ENCODE data around the gene ERC2.

The ERC2 gene

GRCh38 chr3:55795746-55796145 is 672.5 kb downstream of the ERC2 start:
- DNase-seq (ENCODE audit: low read depth, low spot score): no peak

- DNase-seq (ENCODE audit: low read depth, low spot score): no peak
Observed at GRCh38 chr3:55795296-55795695, 673.0 kb downstream of the ERC2 start.

DNA sequence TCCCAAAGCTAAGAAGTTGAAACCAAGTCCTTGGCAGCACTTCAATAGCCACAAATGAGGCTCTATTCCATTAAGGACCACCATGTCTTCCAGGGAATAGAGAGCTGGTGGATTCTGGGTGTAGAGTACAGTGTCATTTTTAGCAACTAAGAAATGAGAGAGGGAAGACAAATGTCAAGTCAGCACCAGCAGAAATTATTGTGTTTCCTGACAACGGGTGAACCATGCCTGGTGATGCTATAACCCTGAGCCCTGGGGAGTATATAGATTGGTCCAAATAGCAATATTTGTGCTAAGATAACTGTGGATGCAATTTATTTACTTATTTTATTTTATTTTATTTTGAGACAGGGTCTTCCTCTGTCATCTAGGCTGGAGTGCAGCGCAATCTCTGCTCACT is 675.5 kb downstream of the ERC2 start:
- no peak for DNase-seq (ENCODE audit: low read depth, low spot score)

DNA sequence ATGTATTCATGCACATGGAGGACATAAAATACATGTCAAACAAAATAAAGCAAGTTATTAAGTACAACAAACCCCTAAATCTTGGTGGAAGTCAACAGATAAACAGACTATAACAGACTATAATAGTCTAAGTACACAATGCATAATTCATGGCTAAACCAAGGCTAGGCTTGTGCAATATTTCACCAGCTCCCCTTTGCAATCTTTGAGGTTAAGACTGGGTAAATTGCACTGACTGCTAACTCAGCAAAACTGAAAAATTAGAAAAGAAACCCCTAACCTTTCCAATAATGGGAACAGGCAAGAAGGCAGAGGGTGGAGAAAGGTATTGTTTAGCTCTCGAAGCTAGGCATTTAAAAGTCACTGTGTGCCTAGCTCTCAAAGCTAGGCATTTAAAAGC is 676.3 kb downstream of the ERC2 start:
- no peak for DNase-seq (ENCODE audit: low read depth, low spot score)

- DNase-seq (ENCODE audit: low read depth, low spot score): no peak
Observed at GRCh38 chr3:55790596-55791350, 677.5 kb downstream of the ERC2 start.

GRCh38 chr3:55789516-55789915 is 678.8 kb downstream of the ERC2 start:
- DNase-seq (ENCODE audit: low read depth, low spot score): no peak

GRCh38 chr3:55782807-55783206 is 685.5 kb downstream of the ERC2 start:
- DNase-seq (ENCODE audit: low read depth, low spot score): no peak

DNA sequence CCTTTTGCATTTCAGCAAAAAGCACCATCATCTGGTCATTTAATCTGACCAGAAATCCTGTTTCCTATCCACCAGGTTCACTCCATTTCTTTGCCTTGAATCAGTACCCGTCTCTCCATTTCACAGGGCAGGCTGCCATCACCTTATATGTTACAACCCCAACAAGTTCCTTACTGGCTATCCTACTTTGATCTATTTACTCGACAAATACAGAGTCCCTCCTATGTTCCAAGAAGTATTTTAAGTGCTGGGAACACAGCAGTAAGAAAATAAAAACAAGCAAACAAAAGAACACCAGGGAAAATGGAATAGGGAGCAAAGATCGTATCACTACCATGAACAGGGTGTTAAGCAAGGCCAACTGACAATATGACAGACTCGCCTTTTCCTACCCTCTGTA is 685.9 kb downstream of the ERC2 start:
- DNase-seq (ENCODE audit: low read depth, low spot score): no peak

GRCh38 chr3:55780913-55781312 is 687.4 kb downstream of the ERC2 start:
- DNase-seq (ENCODE audit: low read depth, low spot score): no peak

GRCh38 chr3:55779543-55779942 is 688.7 kb downstream of the ERC2 start:
- no peak for DNase-seq (ENCODE audit: low read depth, low spot score)

GRCh38 chr3:55775366-55776154 is 692.7 kb downstream of the ERC2 start:
- DNase-seq (ENCODE audit: low read depth, low spot score): no peak

GRCh38 chr3:55774856-55775255 is 693.4 kb downstream of the ERC2 start:
- DNase-seq (ENCODE audit: low read depth, low spot score): no peak

- DNase-seq (ENCODE audit: low read depth, low spot score): no peak
Observed at GRCh38 chr3:55771503-55771902, 696.8 kb downstream of the ERC2 start.

DNA sequence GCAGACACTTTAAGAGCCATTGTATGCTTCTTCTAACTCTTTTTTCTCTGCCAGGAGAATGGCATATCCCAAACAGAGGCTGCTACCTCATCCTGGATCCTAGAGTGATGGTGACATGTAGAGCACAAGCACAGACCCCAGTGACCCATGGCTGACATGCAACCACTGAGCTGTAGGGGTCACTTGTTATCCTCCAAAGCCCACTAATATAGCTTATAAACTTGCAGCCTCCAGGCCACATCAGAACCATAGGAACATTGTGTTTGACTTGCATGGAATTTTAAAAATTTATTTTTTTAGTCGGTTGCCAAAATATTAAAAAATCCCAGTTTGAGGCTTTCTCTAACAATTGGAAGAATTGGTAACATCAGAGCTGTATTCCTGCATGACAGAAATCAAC is 698.2 kb downstream of the ERC2 start:
- no peak for DNase-seq (ENCODE audit: low read depth, low spot score)

GRCh38 chr3:55766753-55767152 is 701.5 kb downstream of the ERC2 start:
- DNase-seq (ENCODE audit: low read depth, low spot score): no peak

- no peak for DNase-seq (ENCODE audit: low read depth, low spot score)
Observed at GRCh38 chr3:55765906-55766701, 702.2 kb downstream of the ERC2 start.

- DNase-seq (ENCODE audit: low read depth, low spot score): no peak
Observed at GRCh38 chr3:55765398-55765797, 702.9 kb downstream of the ERC2 start.

DNA sequence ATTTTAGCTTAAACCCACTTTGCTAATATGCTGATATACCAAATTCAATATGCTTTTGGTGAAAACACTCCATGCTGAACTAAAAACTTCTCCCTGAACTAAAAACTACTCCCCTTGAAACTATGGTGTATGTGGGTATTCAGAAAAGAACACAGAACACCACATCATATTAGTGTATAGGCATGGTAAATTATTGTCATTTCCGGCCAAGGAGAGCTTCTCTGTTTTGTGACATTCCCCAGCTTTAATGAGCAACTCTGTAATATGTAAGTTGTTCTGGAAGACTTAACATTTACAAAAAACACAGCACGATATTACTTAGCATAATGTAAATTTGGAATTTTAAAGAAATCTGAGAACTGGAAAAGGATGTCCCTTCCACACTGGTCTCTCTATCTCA is 711.3 kb downstream of the ERC2 start:
- DNase-seq (ENCODE audit: low read depth, low spot score): no peak

- no peak for DNase-seq (ENCODE audit: low read depth, low spot score)
Observed at GRCh38 chr3:55755516-55756205, 712.6 kb downstream of the ERC2 start.

GRCh38 chr3:55752911-55753310 is 715.4 kb downstream of the ERC2 start:
- no peak for DNase-seq (ENCODE audit: low read depth, low spot score)

- DNase-seq (ENCODE audit: low read depth, low spot score): no peak
Observed at GRCh38 chr3:55751730-55752129, 716.5 kb downstream of the ERC2 start.

DNA sequence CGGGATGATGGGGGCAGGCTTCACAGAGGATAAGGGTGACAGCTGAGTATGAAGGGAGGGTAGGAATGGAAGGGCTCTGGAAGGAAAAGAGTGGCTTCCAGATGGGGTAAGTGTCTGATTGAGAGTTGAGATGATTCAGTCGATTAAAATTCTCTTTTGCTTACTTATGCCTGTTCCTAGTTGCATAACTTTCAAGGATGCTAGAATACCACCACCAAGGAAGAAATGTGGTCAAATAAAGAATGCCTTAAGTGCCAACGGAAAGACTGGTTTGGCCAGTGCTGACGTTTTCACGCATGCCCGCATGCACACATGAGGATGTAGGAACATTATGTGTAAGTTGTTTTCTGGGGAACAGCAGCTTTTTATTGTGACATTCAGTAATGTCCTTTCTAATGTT is 717.7 kb downstream of the ERC2 start:
- no peak for DNase-seq (ENCODE audit: low read depth, low spot score)
